ENCODE data around the gene RBM47. TPM values are rescaled to one million over a fixed set of nuclear protein-coding genes. Genes with fewer than 3 reads are reported as not detected.
"Not testable (repeated sequence)": the region's sequence is repeated elsewhere in the genome, so short reads cannot be mapped to it uniquely, and the experiment has no call there.

The RBM47 gene
- total RNA-seq, 1 donor from 2014 or later = 0.98 TPM

- Mint-ChIP-seq H3K27ac (ENCODE audit: unreplicated experiment) (no peak overlapping the region), H3K36me3 (ENCODE audit: unreplicated experiment) (no peaks in the 10 kb centered on the region), H3K9me3 (ENCODE audit: unreplicated experiment) (no peaks in the 10 kb centered on the region), H3K4me1 (ENCODE audit: low read depth, unreplicated experiment) (no peaks in the 10 kb centered on the region), H3K27me3 (ENCODE audit: unreplicated experiment) (no peaks in the 10 kb centered on the region), H3K4me3 (ENCODE audit: unreplicated experiment) (no peak overlapping the region)
- no peak for DNase-seq
- no peak for TF ChIP-seq CTCF (IDR thresholded peaks at IDR 0.05; ENCODE audit: partially characterized antibody, unreplicated experiment)
These were observed 79.5 kb downstream of the RBM47 start for GRCh38 chr4:40550196-40550595.

GRCh38 chr4:40548256-40548655 lies 81.4 kb downstream of the RBM47 start:
- DNase-seq = no peak
- Mint-ChIP-seq H3K4me1 (ENCODE audit: low read depth, unreplicated experiment) (no peaks in the 10 kb centered on the region), H3K36me3 (ENCODE audit: unreplicated experiment) (no peaks in the 10 kb centered on the region), H3K27ac (ENCODE audit: unreplicated experiment) (no peak overlapping the region), H3K27me3 (ENCODE audit: unreplicated experiment) (no peaks in the 10 kb centered on the region), H3K4me3 (ENCODE audit: unreplicated experiment) (no peak overlapping the region), H3K9me3 (ENCODE audit: unreplicated experiment) (no peaks in the 10 kb centered on the region)
- no peak for TF ChIP-seq CTCF (IDR thresholded peaks at IDR 0.05; ENCODE audit: partially characterized antibody, unreplicated experiment)

- no peak overlapping the region for H3K27ac Mint-ChIP-seq (ENCODE audit: unreplicated experiment)
- no peak for TF ChIP-seq CTCF (IDR thresholded peaks at IDR 0.05; ENCODE audit: partially characterized antibody, unreplicated experiment)
These were observed 81.9 kb downstream of the RBM47 start for GRCh38 chr4:40547789-40548132.

GRCh38 chr4:40546969-40547788 lies 82.5 kb downstream of the RBM47 start:
- Mint-ChIP-seq H3K4me1 (ENCODE audit: low read depth, unreplicated experiment) (no peaks in the 10 kb centered on the region), H3K27ac (ENCODE audit: unreplicated experiment) (no peak overlapping the region), H3K27me3 (ENCODE audit: unreplicated experiment) (no peaks in the 10 kb centered on the region), H3K9me3 (ENCODE audit: unreplicated experiment) (no peaks in the 10 kb centered on the region), H3K4me3 (ENCODE audit: unreplicated experiment) (no peak overlapping the region), H3K36me3 (ENCODE audit: unreplicated experiment) (no peaks in the 10 kb centered on the region)
- TF ChIP-seq CTCF (IDR thresholded peaks at IDR 0.05; ENCODE audit: partially characterized antibody, unreplicated experiment) = no peak
- DNase-seq = no peak

More at GRCh38 chr4:40547789-40548132, 81.9 kb downstream of the RBM47 start:
- no peaks in the 10 kb centered on the region for H3K27me3 Mint-ChIP-seq (ENCODE audit: unreplicated experiment)
- H3K4me3 Mint-ChIP-seq (ENCODE audit: unreplicated experiment) = no peak overlapping the region
- DNase-seq = no peak
- no peaks in the 10 kb centered on the region for H3K4me1 Mint-ChIP-seq (ENCODE audit: low read depth, unreplicated experiment)
- H3K36me3 Mint-ChIP-seq (ENCODE audit: unreplicated experiment) = no peaks in the 10 kb centered on the region
- no peaks in the 10 kb centered on the region for H3K9me3 Mint-ChIP-seq (ENCODE audit: unreplicated experiment)

- Mint-ChIP-seq H3K4me1 (ENCODE audit: low read depth, unreplicated experiment) (no peaks in the 10 kb centered on the region), H3K27ac (ENCODE audit: unreplicated experiment) (no peak overlapping the region), H3K4me3 (ENCODE audit: unreplicated experiment) (no peak overlapping the region), H3K27me3 (ENCODE audit: unreplicated experiment) (no peaks in the 10 kb centered on the region), H3K9me3 (ENCODE audit: unreplicated experiment) (no peaks in the 10 kb centered on the region), H3K36me3 (ENCODE audit: unreplicated experiment) (no peaks in the 10 kb centered on the region)
- no peak for TF ChIP-seq CTCF (IDR thresholded peaks at IDR 0.05; ENCODE audit: partially characterized antibody, unreplicated experiment)
- no peak for DNase-seq
These were observed 83.2 kb downstream of the RBM47 start for GRCh38 chr4:40546506-40546905.

- not testable (repeated sequence) for H3K9me3 Mint-ChIP-seq (ENCODE audit: unreplicated experiment); DNase-seq; H3K27me3 Mint-ChIP-seq (ENCODE audit: unreplicated experiment); H3K4me1 Mint-ChIP-seq (ENCODE audit: low read depth, unreplicated experiment); H3K36me3 Mint-ChIP-seq (ENCODE audit: unreplicated experiment); H3K27ac Mint-ChIP-seq (ENCODE audit: unreplicated experiment); H3K4me3 Mint-ChIP-seq (ENCODE audit: unreplicated experiment)
These were observed 84.2 kb downstream of the RBM47 start for GRCh38 chr4:40545487-40545886.

Measured in glutamatergic neuron (in vitro differentiated cells).